Motor neuron (in vitro differentiated cells): ENCODE results near the gene TAOK1. TPM values are rescaled to one million over a fixed set of nuclear protein-coding genes. Genes with fewer than 3 reads are reported as not detected.

Experiments
- ATAC-seq, 8 experiments: fragments of 200-7000 bp; cut with Tn5 transposase; replicated peaks in 6 of 8; 2 replicates each; pipeline ENCODE4 v1.8.0; 2021; ENCODE audit warnings: mild to moderate bottlenecking in 8 of 8, moderate library complexity in 8 of 8
- H3K27ac ChIP-seq, 2 donors: fragments of 250-450 bp; sonication (Bioruptor Pico); 2 replicates each; pipeline ENCODE4 v1.9.0; 2021; ENCODE audit warnings: antibody characterized with exemption in 2 of 2, mild to moderate bottlenecking in 2 of 2, moderate library complexity in 1 of 2
- H3K4me1 ChIP-seq, 2 donors: fragments of 250-450 bp; sonication (Bioruptor Pico); replicated peaks in 1 of 2; 2 replicates each; pipeline ENCODE4 v1.6.1; 2021; ENCODE audit warnings: antibody characterized with exemption in 2 of 2, mild to moderate bottlenecking in 2 of 2, moderate library complexity in 1 of 2
- H3K4me3 ChIP-seq, 5 donors: fragments of 250-450 bp; sonication (Bioruptor Pico); 2 replicates each; pipeline ENCODE4 v1.9.0; 2021; ENCODE audit warnings: antibody characterized with exemption in 5 of 5, mild to moderate bottlenecking in 5 of 5, moderate library complexity in 4 of 5
- WGBS, 10 experiments: fragments of 450-650 bp; shearing (Covaris generic); methylation state at CpG; one replicate each; pipeline ENCODE4 v1.0.0; 2022; 5-methylcytosine and 5-hydroxymethylcytosine counted together
- in situ Hi-C, 9 experiments: fragments of 400-800 bp; cut with MboI; loops; one replicate each; pipeline ENCODE4 v1.15.0; 2021; ENCODE audit warnings: low sequenced_read_pairs in 9 of 9, low pct_unique_long_range_greater_than_20kb in 2 of 9; ENCODE audit not compliant: unreplicated experiment in 9 of 9
- total RNA-seq, 8 experiments: library from RNA; unstranded; fragments of 300-600 nt; gene quantifications; 2 replicates each; pipeline versions ENCODE4 v1.2.3 to v1.2.4, GENCODE V29; 2022

Gene TAOK1
- total RNA-seq, 8 experiments from 2014 or later, result 31.1 to 77.9 (median 49.9) TPM

GRCh38 chr17:29560316-29560715 lies 170.2 kb downstream of the TAOK1 start:
- in situ Hi-C loops, result loop anchor here in 2 of 9 experiments (25.0 kb wide), 1 partner anchor 173 kb away; the partner anchor contains the start of gene TAOK1 (in 2 of the 2)
- no peak for ATAC-seq
- Histone ChIP-seq H3K27ac (no peak overlapping the region), H3K4me1 (peaks cover 0 to under 1% of the 10 kb centered on the region in 2 donors), H3K4me3 (no peak overlapping the region)
- WGBS, 10 experiments, result 60 to 100% (median 75%) methylated on average over 1 to 5 of the region's 6 CpGs; no CpG with 5 or more reads in 2 of the 10 experiments

DNA sequence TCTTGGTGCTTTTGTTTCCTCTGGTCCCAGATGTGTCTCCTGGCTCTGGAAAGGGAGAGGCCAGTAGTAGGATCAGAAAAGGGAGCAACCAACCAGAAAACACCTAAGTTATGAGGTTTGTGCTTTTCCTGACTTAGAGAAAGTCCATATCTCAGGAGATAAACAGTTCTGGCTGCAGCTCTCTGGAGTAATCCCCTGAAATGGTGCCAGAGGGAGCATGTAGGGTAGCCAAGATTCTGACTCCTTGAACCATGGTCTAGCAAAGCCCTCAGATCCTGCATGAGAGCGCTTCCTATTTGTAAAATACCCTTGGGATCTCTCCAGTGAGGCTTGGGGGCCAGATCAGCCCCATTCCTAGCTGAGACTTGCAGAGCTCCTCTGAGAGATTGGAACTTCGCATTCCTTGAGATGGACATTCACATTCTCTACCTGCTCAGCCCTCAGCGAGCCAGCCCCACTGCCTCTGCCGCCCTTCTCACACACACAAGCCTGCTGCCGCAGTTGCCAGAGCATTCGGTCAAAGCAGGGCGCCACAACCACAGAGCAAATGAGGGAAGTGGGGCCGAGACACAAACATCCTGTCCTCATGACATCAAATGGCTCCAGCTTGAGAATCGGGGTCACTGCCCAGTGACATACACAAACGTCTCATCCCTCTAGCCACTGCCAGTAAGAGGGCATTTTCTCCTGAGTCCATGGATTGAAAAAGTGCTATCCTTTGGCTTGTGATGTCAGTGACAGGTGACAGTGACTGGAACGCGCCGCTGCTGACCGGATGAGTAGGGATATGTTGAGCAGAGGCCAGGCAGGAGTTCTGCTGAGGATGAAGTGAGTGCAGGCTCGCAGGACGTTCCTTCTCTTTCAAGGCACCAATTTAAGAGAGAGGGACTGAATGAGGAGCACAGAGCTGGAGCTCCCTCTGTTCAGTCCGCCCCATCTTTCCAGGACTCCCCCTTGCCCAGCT lies 171.7 kb downstream of the TAOK1 start:
- Histone ChIP-seq H3K4me3 (no peak overlapping the region), H3K4me1 (peaks cover 4 to 5% of the 10 kb centered on the region in 2 donors), H3K27ac (no peak overlapping the region)
- 85 to 100% (median 94%) methylated on average over 1 to 15 of the region's 17 CpGs; no CpG with 5 or more reads in 2 of the 10 experiments for WGBS, 10 experiments
- in situ Hi-C loops, result loop anchor here in 2 of 9 experiments (25.0 kb wide), 1 partner anchor 175 kb away; the partner anchor contains the start of gene TAOK1 (in 2 of the 2)
- ATAC-seq, result no peak

DNA sequence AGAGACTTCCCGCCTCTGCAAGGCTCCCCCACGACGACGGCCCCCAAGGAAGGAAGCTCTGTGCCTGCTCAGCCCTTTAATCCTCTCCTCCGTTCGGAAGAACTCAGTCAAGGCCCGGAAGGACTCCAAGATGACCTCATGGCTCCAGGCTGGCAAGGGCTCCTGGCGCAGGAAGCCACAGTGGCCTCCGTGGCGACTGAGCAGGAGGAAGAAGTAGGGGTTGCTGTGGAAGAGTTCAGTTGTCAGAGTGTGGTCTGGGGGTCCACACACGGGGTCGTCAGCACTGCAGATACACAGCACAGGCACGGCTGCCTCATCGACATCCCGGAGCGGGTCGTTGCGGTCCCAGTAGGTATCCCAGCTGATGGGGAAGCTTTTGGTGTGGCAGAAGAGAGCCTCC lies 172.5 kb downstream of the TAOK1 start:
- Histone ChIP-seq H3K4me3 (no peak overlapping the region), H3K4me1 (peaks cover 4 to 5% of the 10 kb centered on the region in 2 donors), H3K27ac (no peak overlapping the region)
- 94 to 100% (median 96%) methylated on average over 4 to 12 of the region's 18 CpGs; no CpG with 5 or more reads in 4 of the 10 experiments for WGBS, 10 experiments
- in situ Hi-C loops, result loop anchor here in 2 of 9 experiments (25.0 kb wide), 1 partner anchor 175 kb away; the partner anchor contains the start of gene TAOK1 (in 2 of the 2)
- ATAC-seq, result no peak

DNA sequence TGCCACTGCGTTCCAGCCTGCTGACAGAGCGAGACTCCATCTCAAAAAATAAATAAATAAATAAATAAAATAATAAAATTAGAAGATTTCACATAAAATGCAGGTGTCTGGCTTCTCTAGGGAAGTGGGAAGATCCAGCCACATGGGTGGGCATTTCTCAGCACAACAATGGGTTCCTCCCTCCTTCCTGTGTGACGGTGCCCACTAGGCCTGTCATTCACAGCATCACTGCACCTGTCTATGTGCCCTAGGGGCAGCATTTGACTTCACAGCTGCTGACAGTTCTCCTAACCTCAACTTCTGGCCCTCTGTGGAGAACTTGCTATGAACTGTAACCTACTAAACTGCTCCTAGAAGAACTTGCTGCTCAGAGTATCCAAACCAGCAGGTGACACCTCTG lies 173.7 kb downstream of the TAOK1 start:
- no peak for ATAC-seq
- in situ Hi-C loops, result loop anchor here in 2 of 9 experiments (25.0 kb wide), 1 partner anchor 177 kb away; the partner anchor contains the start of gene TAOK1 (in 2 of the 2)

DNA sequence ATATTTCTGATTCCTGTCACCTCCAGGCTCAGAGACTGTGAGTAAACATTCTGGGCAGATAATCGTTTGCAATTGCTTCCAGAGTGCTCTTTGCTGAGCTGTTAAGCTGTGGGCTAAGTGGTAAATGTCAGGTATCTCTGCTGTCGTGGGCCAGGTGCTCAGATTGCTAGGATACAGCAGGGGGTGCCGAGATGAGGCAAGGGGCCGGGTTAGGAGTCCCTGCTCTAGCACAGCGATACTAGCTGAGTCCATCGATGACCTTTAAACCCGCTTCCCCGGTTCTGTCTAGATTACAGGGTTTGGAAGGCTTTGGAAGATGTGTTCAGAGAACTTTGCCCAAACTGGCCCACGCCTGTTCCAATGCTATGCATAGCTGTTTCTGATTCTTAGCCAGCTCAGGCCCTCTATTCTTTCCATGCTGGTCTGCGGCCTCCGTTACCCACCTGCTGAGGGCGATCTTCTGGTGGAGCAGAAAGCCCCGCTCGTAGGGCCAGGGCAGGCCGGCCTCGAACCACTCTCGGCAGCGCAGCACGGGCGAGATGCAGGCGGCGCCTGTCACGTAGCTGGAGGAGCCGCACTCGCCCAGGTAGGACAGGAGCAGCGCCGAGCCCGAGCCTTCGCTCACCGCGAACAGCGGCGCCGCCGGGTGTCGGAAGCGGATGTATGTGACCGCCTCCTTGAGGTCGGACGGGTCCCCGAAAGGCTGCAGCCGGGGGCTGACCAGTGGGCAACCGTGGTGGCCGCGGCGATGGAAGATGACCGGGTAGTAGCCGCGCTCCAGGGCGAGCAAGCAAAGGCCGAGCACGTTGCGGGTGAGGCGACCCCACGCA lies 175.7 kb downstream of the TAOK1 start:
- ATAC-seq, result no peak
- Histone ChIP-seq H3K4me3 (peak overlapping the region; percentile 49 to 87 (median 61)), H3K27ac (no peak overlapping the region), H3K4me1 (peaks cover 8 to 10% of the 10 kb centered on the region in 2 donors)
- in situ Hi-C loops, result loop anchor here in 2 of 9 experiments (25.0 kb wide), 1 partner anchor 179 kb away; the partner anchor contains the start of gene TAOK1 (in 2 of the 2)
- WGBS, 10 experiments, result 10 to 100% (median 24%) methylated on average over 1 to 14 of the region's 55 CpGs; no CpG with 5 or more reads in 3 of the 10 experiments

More for the DNA sequence above, 173.7 kb downstream of the TAOK1 start:
- H3K4me3 ChIP-seq, result no peak overlapping the region
- peaks cover 4 to 5% of the 10 kb centered on the region in 2 donors for H3K4me1 ChIP-seq
- 94 to 100% (median 100%) methylated on average over 2 to 3 of the region's 3 CpGs; no CpG with 5 or more reads in 4 of the 10 experiments for WGBS, 10 experiments
- H3K27ac ChIP-seq, result no peak overlapping the region

DNA sequence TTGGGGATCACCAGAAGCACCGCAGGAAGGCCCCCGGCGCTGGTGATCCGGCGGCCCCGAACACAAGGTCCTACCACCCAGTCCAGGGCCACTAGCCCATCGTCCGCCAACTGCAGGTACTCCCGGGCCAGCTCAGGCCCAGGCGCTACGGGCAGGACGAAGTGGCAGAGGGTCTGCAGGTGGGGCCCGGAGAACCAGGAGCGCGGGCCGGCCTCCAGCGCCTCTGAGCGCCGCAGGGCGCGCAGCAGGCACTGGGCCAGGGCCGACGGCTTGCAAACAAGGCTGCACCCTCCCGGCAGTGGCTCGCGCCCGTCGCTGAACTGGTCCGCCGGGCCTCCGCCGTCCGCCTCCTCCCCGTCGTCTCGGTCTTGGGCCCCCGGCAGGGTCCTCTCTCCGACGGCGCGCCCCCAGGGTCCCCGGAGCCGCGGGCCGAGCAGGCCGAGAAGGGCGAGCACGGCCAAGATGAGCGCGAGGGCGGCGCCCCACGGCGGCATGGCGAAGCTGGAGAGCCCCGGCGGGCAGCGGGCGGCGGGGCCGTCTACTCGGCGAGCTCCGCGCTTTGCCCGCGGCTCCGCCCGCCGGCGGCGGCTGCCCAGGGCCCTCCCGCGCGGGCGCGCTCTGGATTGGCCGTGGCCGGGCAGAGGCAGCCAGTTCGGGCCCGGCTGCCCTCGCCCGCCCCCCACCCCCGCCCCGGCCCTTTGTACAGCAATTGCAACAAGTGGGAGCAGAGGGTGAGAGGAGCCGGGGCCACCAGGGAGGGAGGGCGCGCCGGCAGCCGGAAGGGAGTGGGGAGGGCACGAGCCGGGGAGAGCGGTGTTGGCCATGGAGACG lies 176.5 kb downstream of the TAOK1 start, which contains the start of gene ABHD15:
ABHD15 (minus strand) TSS at position 565 of the 831 bp plus-strand sequence; CDS start at position 494, 71 bp downstream.
- peaks cover 8 to 10% of the 10 kb centered on the region in 2 donors for H3K4me1 ChIP-seq
- 2 to 6% methylated on average over 9 to 23 of the region's 94 CpGs; no CpG with 5 or more reads in 8 of the 10 experiments for WGBS, 10 experiments
- ATAC-seq, result peak; percentile 28 to 52 (median 41)
- in situ Hi-C loops, result loop anchor here in 2 of 9 experiments (25.0 kb wide), 1 partner anchor 179 kb away; the partner anchor contains the start of gene TAOK1 (in 2 of the 2)
- H3K27ac ChIP-seq, result peak within 1 kb of the TSS in 1 of 2 donors; percentile 55
- H3K4me3 ChIP-seq, result peak within 1 kb of the TSS; percentile 49 to 87 (median 61)

GRCh38 chr17:29567304-29567553 lies 177.1 kb downstream of the TAOK1 start:
- Histone ChIP-seq H3K4me3 (peak overlapping the region; percentile 49 to 87 (median 61)), H3K4me1 (peaks cover 9 to 12% of the 10 kb centered on the region in 2 donors), H3K27ac (peak overlapping the region in 1 of 2 donors; percentile 55)
- ATAC-seq, result peak; percentile 2 to 49 (median 29)
- in situ Hi-C loops, result loop anchor here in 2 of 9 experiments (25.0 kb wide), 1 partner anchor 180 kb away; the partner anchor contains the start of gene TAOK1 (in 2 of the 2)
- WGBS, 10 experiments, result 0% methylated on average over 2 of the region's 27 CpGs; no CpG with 5 or more reads in 9 of the 10 experiments

GRCh38 chr17:29567554-29568330 lies 177.6 kb downstream of the TAOK1 start:
- 0 to 2% (median 0%) methylated on average over 1 to 12 of the region's 63 CpGs; no CpG with 5 or more reads in 5 of the 10 experiments for WGBS, 10 experiments
- peak; percentile 19 to 53 (median 45) for ATAC-seq
- peak overlapping the region; percentile 49 to 87 (median 61) for H3K4me3 ChIP-seq
- H3K27ac ChIP-seq, result peak overlapping the region in 1 of 2 donors; percentile 55
- peaks cover 12 to 17% of the 10 kb centered on the region in 2 donors for H3K4me1 ChIP-seq
- in situ Hi-C loops, result loop anchor here in 2 of 9 experiments (25.0 kb wide), 1 partner anchor 180 kb away; the partner anchor contains the start of gene TAOK1 (in 2 of the 2)

- 0 to 20% (median 3%) methylated on average over 1 to 7 of the region's 85 CpGs; no CpG with 5 or more reads in 5 of the 10 experiments for WGBS, 10 experiments
- Histone ChIP-seq H3K4me3 (peak within 1 kb of the TSS; percentile 49 to 87 (median 61)), H3K27ac (peak within 1 kb of the TSS in 1 of 2 donors; percentile 60), H3K4me1 (peaks cover 17 to 23% of the 10 kb centered on the region in 2 donors)
- in situ Hi-C loops, result loop anchor here in 2 of 9 experiments (25.0 kb wide), 1 partner anchor 181 kb away; the partner anchor contains the start of gene TAOK1 (in 2 of the 2)
- peak; percentile 26 to 62 (median 51) for ATAC-seq
These were observed 178.4 kb downstream of the TAOK1 start, which contains the start of gene TP53I13 for GRCh38 chr17:29568331-29569244. Gene TP53I13 (plus strand): TSS chr17:29568701. CDS start chr17:29568759, 58 bp downstream.
